Measurements from ENCODE around the gene MSH5. TPM values are rescaled to one million over a fixed set of nuclear protein-coding genes. Genes with fewer than 3 reads are reported as not detected.

Gene MSH5
- total and polyA plus RNA-seq, 2 of the 13 experiments (the other 11 are each of a cell fraction or from before 2014, with no cell fraction given), result 10.2 to 38.7 TPM

GRCh38 chr6:31702819-31703716, 36.7 kb upstream of the MSH5 start, which contains the start of gene ABHD16A (continued):
- TF ChIP-seq PRDM4 (CRISPR knock-in tag; IDR thresholded peaks at IDR 0.05; ENCODE audit: borderline replicate concordance), result peak; percentile 56; the same call in 1 of the 2 replicates
- no peak for TF ChIP-seq U2AF1 (optimal IDR thresholded peaks at IDR 0.05; ENCODE audit: low read depth, low read length)
- 0 out of 2 replicates have a peak, but pooled peaks have one; percentile 68 for TF ChIP-seq ZNF329 (CRISPR knock-in tag; IDR thresholded peaks at IDR 0.05; ENCODE audit: low read depth)
- TF ChIP-seq PITX1 (CRISPR knock-in tag; IDR thresholded peaks at IDR 0.05), result peak; percentile 54
- TF ChIP-seq MYC (CRISPR knock-in tag; IDR thresholded peaks at IDR 0.05; ENCODE audit: borderline replicate concordance), result no peak; the same call in 1 of the 2 replicates
- no peak; the same call in 1 of the 2 replicates for TF ChIP-seq CHCHD3 (CRISPR knock-in tag; IDR thresholded peaks at IDR 0.05)
- TF ChIP-seq HMGXB3 (CRISPR knock-in tag; IDR thresholded peaks at IDR 0.05; ENCODE audit: borderline replicate concordance), result peak; percentile 77; the same call in 1 of the 2 replicates
- TF ChIP-seq GMEB1 (CRISPR knock-in tag; IDR thresholded peaks at IDR 0.05; ENCODE audit: borderline replicate concordance), result peak; percentile 79
- TF ChIP-seq ARID4A (CRISPR knock-in tag; IDR thresholded peaks at IDR 0.05; ENCODE audit: borderline replicate concordance), result peak; percentile 92
- peak; percentile 96 for TF ChIP-seq ZBTB25 (CRISPR knock-in tag; IDR thresholded peaks at IDR 0.05)
- TF ChIP-seq ZNF564 (CRISPR knock-in tag; IDR thresholded peaks at IDR 0.05), result peak; percentile 70; the same call in 1 of the 2 replicates
- TF ChIP-seq HHEX (CRISPR knock-in tag; IDR thresholded peaks at IDR 0.05), result peak; percentile 42; the same call in 1 of the 2 replicates
- peak; percentile 73; the same call in 1 of the 2 replicates for TF ChIP-seq SOX5 (CRISPR knock-in tag; IDR thresholded peaks at IDR 0.05; ENCODE audit: borderline replicate concordance)

Measured in HepG2 (cell line).